ENCODE data around the gene CDK11B.
"Not testable (repeated sequence)": the region's sequence is repeated elsewhere in the genome, so short reads cannot be mapped to it uniquely, and the experiment has no call there.

GRCh38 chr1:1707241-1707640, 48.4 kb upstream of the CDK11B start:
- TF ChIP-seq CTCF, POLR2A (IDR thresholded peaks at IDR 0.05): not testable (repeated sequence)

Measured in heart left ventricle (tissue), 13 donors.